Mesenchymal stem cell (in vitro differentiated cells and primary cell): ENCODE data around the gene CGB5.
A peak's percentile ranks its signal among the peaks of the same experiment; 100 is the strongest.

Source experiments
- DNase-seq: peaks from one replicate; pipeline ENCODE4 v3.0.0-alpha.2; 2013
- H2AFZ ChIP-seq: one replicate; pipeline ENCODE4 v1.6.1; 2013; ENCODE audit warnings: low read depth, mild to moderate bottlenecking, control low read depth, inconsistent platforms, low read length, moderate library complexity
- H2AK5ac ChIP-seq: 2 replicates; pipeline ENCODE4 v1.6.1; 2013; ENCODE audit warnings: low read length, moderate library complexity, mild to moderate bottlenecking, inconsistent platforms; ENCODE audit not compliant: severe bottlenecking
- H2BK120ac ChIP-seq: one replicate; pipeline ENCODE4 v1.6.1; 2013; ENCODE audit warnings: low read depth, mild to moderate bottlenecking, inconsistent platforms, low read length, moderate library complexity
- H2BK12ac ChIP-seq, 2 experiments: one replicate each; pipeline ENCODE4 v1.6.1; 2013; ENCODE audit warnings: inconsistent platforms in 2 of 2, low read length in 2 of 2, mild to moderate bottlenecking in 2 of 2, moderate library complexity in 2 of 2, control low read depth in 1 of 2
- H2BK15ac ChIP-seq: one replicate; pipeline ENCODE4 v1.6.1; 2013; ENCODE audit warnings: mild to moderate bottlenecking, low read depth, inconsistent platforms; ENCODE audit not compliant: poor library complexity, severe bottlenecking
- H2BK5ac ChIP-seq: 2 replicates; pipeline ENCODE4 v1.6.1; 2013; ENCODE audit warnings: low read depth, mild to moderate bottlenecking, low read length, control low read depth, inconsistent platforms; ENCODE audit not compliant: poor library complexity, severe bottlenecking
- H3K14ac ChIP-seq, 2 experiments: one replicate each; pipeline ENCODE4 v1.6.1; 2013; ENCODE audit warnings: inconsistent platforms in 2 of 2, low read length in 2 of 2, control low read depth in 1 of 2, mild to moderate bottlenecking in 1 of 2, moderate library complexity in 1 of 2
- H3K18ac ChIP-seq, 2 experiments: one replicate each; pipeline ENCODE4 v1.6.1; 2013; ENCODE audit warnings: inconsistent platforms in 2 of 2, low read length in 2 of 2, control low read depth in 1 of 2, low read depth in 1 of 2, mild to moderate bottlenecking in 1 of 2
- H3K23ac ChIP-seq, 2 experiments: one replicate each; pipeline ENCODE4 v1.6.1; 2013; ENCODE audit warnings: inconsistent platforms in 2 of 2, low read length in 2 of 2, mild to moderate bottlenecking in 2 of 2, moderate library complexity in 2 of 2, control low read depth in 1 of 2
- H3K27ac ChIP-seq: 2 replicates; pipeline ENCODE4 v1.5.1; 2013; ENCODE audit warnings: mild to moderate bottlenecking, moderate library complexity, low read length, control low read depth, inconsistent platforms; ENCODE audit not compliant: poor library complexity, severe bottlenecking
- H3K27me3 ChIP-seq, 2 experiments: 2 replicates each; pipeline versions ENCODE4 v1.6.1 to v1.7.0; 2013; ENCODE audit warnings: low read length in 2 of 2, mild to moderate bottlenecking in 2 of 2, moderate library complexity in 2 of 2, control low read depth in 1 of 2, inconsistent platforms in 1 of 2; ENCODE audit not compliant: control insufficient read depth in 1 of 2, insufficient read depth in 1 of 2
- H3K36me3 ChIP-seq, 2 experiments: 2 replicates each; pipeline versions ENCODE4 v1.6.1 to v1.7.0; 2013; ENCODE audit warnings: low read length in 2 of 2, control low read depth in 1 of 2, inconsistent platforms in 1 of 2, low read depth in 1 of 2, mild to moderate bottlenecking in 1 of 2; ENCODE audit not compliant: insufficient read depth in 2 of 2, control insufficient read depth in 1 of 2
- H3K4ac ChIP-seq, 2 experiments: one replicate each; pipeline ENCODE4 v1.6.1; 2013; ENCODE audit warnings: inconsistent platforms in 2 of 2, low read length in 2 of 2, mild to moderate bottlenecking in 2 of 2, moderate library complexity in 2 of 2, control low read depth in 1 of 2, low read depth in 1 of 2
- H3K4me1 ChIP-seq: 2 replicates; pipeline ENCODE4 v1.6.1; 2013; ENCODE audit warnings: low read depth, low read length, control low read depth; ENCODE audit not compliant: control insufficient read depth, insufficient read depth
- H3K4me2 ChIP-seq: 2 replicates; pipeline ENCODE4 v1.6.1; 2013; ENCODE audit warnings: low read length, mild to moderate bottlenecking, inconsistent platforms; ENCODE audit not compliant: poor library complexity, severe bottlenecking
- H3K4me3 ChIP-seq, 2 experiments: 2 replicates each; pipeline versions ENCODE4 v1.5.1 to v1.7.0; 2013; ENCODE audit warnings: low read length in 2 of 2, mild to moderate bottlenecking in 2 of 2, control low read depth in 1 of 2, low read depth in 1 of 2; ENCODE audit not compliant: insufficient read depth in 1 of 2
- H3K79me1 ChIP-seq: replicated peaks from 2 replicates; pipeline ENCODE4 v1.6.1; 2013; ENCODE audit warnings: mild to moderate bottlenecking, control low read depth, low read length, inconsistent platforms; ENCODE audit not compliant: poor library complexity, severe bottlenecking
- H3K9ac ChIP-seq: 2 replicates; pipeline ENCODE4 v1.7.0; 2013; ENCODE audit warnings: mild to moderate bottlenecking, low read length, moderate library complexity
- H3K9me3 ChIP-seq: 2 replicates; pipeline ENCODE4 v1.7.0; 2013; ENCODE audit warnings: mild to moderate bottlenecking, low read length; ENCODE audit not compliant: control insufficient read depth
- H4K8ac ChIP-seq: one replicate; pipeline ENCODE4 v1.6.1; 2013; ENCODE audit warnings: inconsistent platforms, mild to moderate bottlenecking, low read length, moderate library complexity
- H4K91ac ChIP-seq: one replicate; pipeline ENCODE4 v1.6.1; 2013; ENCODE audit warnings: mild to moderate bottlenecking, low read length, inconsistent platforms
- WGBS: methylation state at CpG from one replicate; pipeline ENCODE4 v1.1.7; 2013; ENCODE audit warnings: mixed read lengths; 5-methylcytosine and 5-hydroxymethylcytosine counted together

The CGB5 gene

GRCh38 chr19:49010453-49010852 is 33.2 kb upstream of the CGB5 start:
- Histone ChIP-seq H3K18ac (no peak overlapping the region), H3K4me2 (no peak overlapping the region), H4K91ac (no peak overlapping the region)

GRCh38 chr19:49011194-49011593 is 32.5 kb upstream of the CGB5 start:
- 87% methylated on average over 17 of the region's 17 CpGs for WGBS
- DNase-seq: no peak
- no peak overlapping the region for H3K18ac ChIP-seq
- no peak overlapping the region for H2BK120ac ChIP-seq
- H2BK15ac ChIP-seq: no peak overlapping the region
- no peak overlapping the region for H3K23ac ChIP-seq
- no peak overlapping the region for H3K4me3 ChIP-seq
- peaks cover 1% of the 10 kb centered on the region for H3K79me1 ChIP-seq
- no peak overlapping the region for H2BK12ac ChIP-seq
- no peaks in the 10 kb centered on the region for H3K27me3 ChIP-seq
- no peak overlapping the region for H4K91ac ChIP-seq
- H3K4me2 ChIP-seq: no peak overlapping the region
- H3K4me1 ChIP-seq: no peaks in the 10 kb centered on the region
- no peak overlapping the region for H3K9ac ChIP-seq
- no peak overlapping the region for H3K14ac ChIP-seq
- no peak overlapping the region for H2AFZ ChIP-seq
- H2BK5ac ChIP-seq: no peak overlapping the region
- H3K4ac ChIP-seq: no peak overlapping the region
- peaks cover 70 to 74% of the 10 kb centered on the region in 2 experiments for H3K36me3 ChIP-seq
- no peak overlapping the region for H2AK5ac ChIP-seq
- H3K27ac ChIP-seq: no peak overlapping the region
- H3K9me3 ChIP-seq: no peaks in the 10 kb centered on the region
- H4K8ac ChIP-seq: no peak overlapping the region

More at GRCh38 chr19:49010453-49010852, 33.2 kb upstream of the CGB5 start:
- no peak overlapping the region for H3K14ac ChIP-seq
- H3K23ac ChIP-seq: no peak overlapping the region
- H3K4me1 ChIP-seq: no peaks in the 10 kb centered on the region
- 92% methylated on average over 18 of the region's 18 CpGs for WGBS
- DNase-seq: no peak
- no peak overlapping the region for H2AK5ac ChIP-seq
- no peak overlapping the region for H2AFZ ChIP-seq
- H2BK15ac ChIP-seq: no peak overlapping the region
- H2BK5ac ChIP-seq: no peak overlapping the region
- no peak overlapping the region for H3K4me3 ChIP-seq
- no peak overlapping the region for H3K4ac ChIP-seq
- no peak overlapping the region for H3K9ac ChIP-seq
- H3K27ac ChIP-seq: no peak overlapping the region
- H2BK120ac ChIP-seq: no peak overlapping the region
- no peaks in the 10 kb centered on the region for H3K9me3 ChIP-seq
- no peak overlapping the region for H4K8ac ChIP-seq
- H3K79me1 ChIP-seq: peaks cover 6% of the 10 kb centered on the region
- no peak overlapping the region for H2BK12ac ChIP-seq
- no peaks in the 10 kb centered on the region for H3K27me3 ChIP-seq
- peaks cover 69 to 73% of the 10 kb centered on the region in 2 experiments for H3K36me3 ChIP-seq

DNA sequence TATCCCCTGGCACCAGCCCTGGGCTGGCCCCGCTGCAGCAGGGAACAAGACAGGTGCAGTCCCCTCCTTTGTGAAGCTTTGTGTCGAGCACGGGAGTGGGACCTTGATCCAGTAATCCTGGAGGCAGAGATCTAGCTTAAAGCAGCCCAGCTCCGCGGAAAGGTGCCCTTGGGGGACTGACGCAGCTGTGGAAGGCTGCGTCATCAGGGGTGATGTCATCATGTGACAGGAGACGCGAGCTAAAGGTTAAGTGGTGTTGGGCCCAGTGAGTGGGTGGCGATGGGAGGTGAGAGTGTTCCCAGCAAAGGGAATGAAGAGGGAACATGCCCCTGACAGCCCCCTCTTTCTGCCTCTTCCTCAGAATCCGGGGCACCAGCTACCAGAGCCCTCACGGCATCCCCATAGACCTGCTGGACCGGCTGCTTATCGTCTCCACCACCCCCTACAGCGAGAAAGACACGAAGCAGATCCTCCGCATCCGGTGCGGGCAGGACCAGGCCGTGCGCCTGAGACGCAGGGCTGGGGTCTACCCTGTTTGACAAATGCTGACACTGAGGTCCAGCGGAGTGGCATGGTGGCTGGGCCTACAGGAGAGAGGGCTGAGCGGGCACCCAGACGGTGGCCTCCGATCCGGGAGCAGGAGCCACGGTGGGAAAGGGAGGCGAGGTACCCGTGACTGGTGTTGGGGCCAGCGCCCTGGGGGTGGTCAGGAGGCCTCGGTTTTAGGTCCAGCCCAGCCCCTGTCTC is 29.4 kb upstream of the CGB5 start:
- Histone ChIP-seq H3K36me3 (peaks cover 60 to 67% of the 10 kb centered on the region in 2 experiments), H3K4me3 (no peak overlapping the region), H3K18ac (no peak overlapping the region), H2AFZ (no peak overlapping the region), H3K9me3 (no peaks in the 10 kb centered on the region), H3K79me1 (no peaks in the 10 kb centered on the region), H3K4ac (no peak overlapping the region), H4K8ac (no peak overlapping the region), H3K27ac (no peak overlapping the region), H3K14ac (no peak overlapping the region), H2AK5ac (no peak overlapping the region), H2BK12ac (no peak overlapping the region), H3K4me2 (no peak overlapping the region), H3K27me3 (peaks cover 5 to 8% of the 10 kb centered on the region in 2 experiments), H3K4me1 (peaks cover 10% of the 10 kb centered on the region), H2BK120ac (no peak overlapping the region), H4K91ac (no peak overlapping the region), H2BK15ac (no peak overlapping the region), H3K23ac (no peak overlapping the region), H3K9ac (no peak overlapping the region), H2BK5ac (no peak overlapping the region)
- WGBS: 89% methylated on average over 31 of the region's 32 CpGs
- peak; percentile 44 for DNase-seq

DNA sequence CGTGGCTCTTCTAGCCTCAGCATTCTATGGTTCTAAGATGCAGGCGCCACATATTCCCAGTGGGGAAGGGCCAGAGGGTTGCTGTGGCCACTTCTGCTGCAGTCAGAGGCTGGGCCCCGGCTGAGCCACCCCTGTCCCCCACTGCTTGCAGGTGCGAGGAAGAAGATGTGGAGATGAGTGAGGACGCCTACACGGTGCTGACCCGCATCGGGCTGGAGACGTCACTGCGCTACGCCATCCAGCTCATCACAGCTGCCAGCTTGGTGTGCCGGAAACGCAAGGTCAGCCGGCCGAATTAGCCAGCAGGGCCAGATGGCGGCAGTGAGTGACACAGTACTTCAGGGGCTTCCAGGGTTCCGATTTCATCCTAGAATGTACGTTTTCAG is 28.8 kb upstream of the CGB5 start:
- Histone ChIP-seq H2BK15ac (no peak overlapping the region), H3K9ac (no peak overlapping the region), H4K91ac (no peak overlapping the region), H3K23ac (no peak overlapping the region), H2AK5ac (no peak overlapping the region), H3K27ac (no peak overlapping the region), H3K36me3 (peaks cover 54 to 62% of the 10 kb centered on the region in 2 experiments), H2AFZ (no peak overlapping the region), H3K9me3 (no peaks in the 10 kb centered on the region), H3K14ac (no peak overlapping the region), H3K4me2 (no peak overlapping the region), H3K4me1 (peaks cover 10% of the 10 kb centered on the region), H2BK12ac (no peak overlapping the region), H4K8ac (no peak overlapping the region), H2BK120ac (no peak overlapping the region), H3K4ac (no peak overlapping the region), H3K27me3 (peaks cover 5 to 13% of the 10 kb centered on the region in 2 experiments), H2BK5ac (no peak overlapping the region), H3K18ac (no peak overlapping the region), H3K4me3 (no peak overlapping the region), H3K79me1 (no peaks in the 10 kb centered on the region)
- WGBS: 90% methylated on average over 18 of the region's 18 CpGs
- no peak for DNase-seq
